HEK293T (cell line): ENCODE results near the gene MYH3.

Source experiments
- CTCF ChIA-PET: fragments of 350-600 bp; formaldehyde crosslinking; extraction: SDS; loops from one replicate; lab custom pipeline; 2021; ENCODE audit warnings: antibody characterized with exemption, inconsistent platforms; lab: Yijun Ruan, JAX
- POLR2A ChIA-PET: fragments of 350-600 bp; formaldehyde crosslinking; extraction: SDS; loops from one replicate; lab custom pipeline; 2020; ENCODE audit warnings: antibody characterized with exemption, inconsistent platforms; lab: Yijun Ruan, JAX
- DNase-seq: peaks from one replicate; pipeline ENCODE4 v3.0.0; 2012; ENCODE audit warnings: mixed read lengths; ENCODE audit errors: extremely low spot score
- ARNT ChIP-seq: fragments of 450-650 bp; IDR thresholded peaks from 2 replicates; pipeline ENCODE4 v1.6.1; 2017; ENCODE audit warnings: mild to moderate bottlenecking
- BHLHE40 ChIP-seq: fragments of 450-650 bp; IDR thresholded peaks from 2 replicates; pipeline ENCODE4 v1.6.1; 2016; ENCODE audit warnings: mild to moderate bottlenecking, moderate library complexity, borderline replicate concordance
- CTBP1 ChIP-seq: fragments of 450-650 bp; IDR thresholded peaks from 2 replicates; pipeline ENCODE4 v1.6.1; 2016; ENCODE audit warnings: borderline replicate concordance
- ELF4 ChIP-seq: fragments of 450-650 bp; IDR thresholded peaks from 2 replicates; pipeline ENCODE4 v1.6.1; 2017; ENCODE audit warnings: antibody characterized with exemption
- FOXA1 ChIP-seq: fragments of 450-650 bp; IDR thresholded peaks from 2 replicates; pipeline ENCODE4 v1.6.1; 2016; ENCODE audit warnings: mild to moderate bottlenecking
- FOXK2 ChIP-seq: fragments of 450-650 bp; IDR thresholded peaks from 2 replicates; pipeline ENCODE4 v1.6.1; 2016; ENCODE audit warnings: mild to moderate bottlenecking
- FOXM1 ChIP-seq: fragments of 450-650 bp; IDR thresholded peaks from 2 replicates; pipeline ENCODE4 v1.6.1; 2017; ENCODE audit warnings: mild to moderate bottlenecking, borderline replicate concordance
- HDGF ChIP-seq: fragments of 450-650 bp; IDR thresholded peaks from 2 replicates; pipeline ENCODE4 v1.6.1; 2017; ENCODE audit warnings: antibody characterized with exemption, borderline replicate concordance
- L3MBTL2 ChIP-seq: fragments of 450-650 bp; conservative IDR thresholded peaks from 2 replicates; pipeline ENCODE4 v1.6.1; 2016; ENCODE audit warnings: mild to moderate bottlenecking
- LEF1 ChIP-seq: fragments of 450-650 bp; IDR thresholded peaks from 2 replicates; pipeline ENCODE4 v1.6.1; 2017; ENCODE audit warnings: mild to moderate bottlenecking, borderline replicate concordance
- NFRKB ChIP-seq: fragments of 450-650 bp; IDR thresholded peaks from 2 replicates; pipeline ENCODE4 v1.6.1; 2016; ENCODE audit warnings: mild to moderate bottlenecking, moderate library complexity
- PKNOX1 ChIP-seq: fragments of 450-650 bp; IDR thresholded peaks from 2 replicates; pipeline ENCODE4 v1.6.1; 2016
- SP1 ChIP-seq: fragments of 450-650 bp; IDR thresholded peaks from 2 replicates; pipeline ENCODE4 v1.6.1; 2017
- SUZ12 ChIP-seq: fragments of 450-650 bp; IDR thresholded peaks from 2 replicates; pipeline ENCODE4 v1.6.1; 2016; ENCODE audit warnings: mild to moderate bottlenecking
- TARDBP ChIP-seq: fragments of 450-650 bp; IDR thresholded peaks from 2 replicates; pipeline ENCODE4 v1.6.1; 2016
- ZNF384 ChIP-seq: fragments of 450-650 bp; IDR thresholded peaks from 2 replicates; pipeline ENCODE4 v1.6.1; 2016

The MYH3 gene

GRCh38 chr17:10608244-10608643, 48.9 kb downstream of the MYH3 start:
- POLR2A ChIA-PET = no interaction called here
- CTCF ChIA-PET = interaction anchor here (1.5 kb wide), 1 partner anchor 9 kb away, joined by 6 read pairs; no protein-coding TSS in a partner anchor

GRCh38 chr17:10606110-10606509, 51.0 kb downstream of the MYH3 start:
- POLR2A ChIA-PET = no interaction called here
- TF ChIP-seq SP1 (no peak), NFRKB (no peak), ZNF384 (no peak), L3MBTL2 (no peak), ELF4 (no peak), ARNT (no peak), FOXM1 (no peak), TARDBP (no peak), FOXK2 (no peak)
- no peak for DNase-seq
- CTCF ChIA-PET = no interaction called here

More at GRCh38 chr17:10608244-10608643, 48.9 kb downstream of the MYH3 start:
- TF ChIP-seq ARNT = no peak
- TF ChIP-seq ELF4 = no peak
- TF ChIP-seq L3MBTL2 = no peak
- no peak for TF ChIP-seq HDGF
- TF ChIP-seq BHLHE40 = no peak
- no peak for TF ChIP-seq FOXA1
- no peak for DNase-seq

- ChIA-PET CTCF (no interaction called here), POLR2A (no interaction called here)
- no peak for DNase-seq
- TF ChIP-seq TARDBP (no peak), HDGF (no peak)
These were observed 51.8 kb downstream of the MYH3 start for GRCh38 chr17:10605221-10605783.

- ChIA-PET CTCF (no interaction called here), POLR2A (no interaction called here)
- DNase-seq = no peak
- TF ChIP-seq FOXA1 (no peak), SP1 (no peak), BHLHE40 (no peak), FOXM1 (no peak), LEF1 (no peak), ELF4 (no peak), L3MBTL2 (no peak)
These were observed 52.6 kb downstream of the MYH3 start for GRCh38 chr17:10604521-10604920.

- no peak for DNase-seq
- ChIA-PET CTCF (interaction anchor here (0.6 to 1.5 kb wide), 2 partner anchors 13 to 23 kb away, joined by 3 to 4 read pairs; no protein-coding TSS in a partner anchor), POLR2A (no interaction called here)
These were observed 53.2 kb downstream of the MYH3 start for GRCh38 chr17:10603931-10604330.

GRCh38 chr17:10600571-10600970, 56.5 kb downstream of the MYH3 start:
- TF ChIP-seq CTBP1 (no peak), LEF1 (no peak), FOXA1 (no peak), SUZ12 (no peak), HDGF (no peak), L3MBTL2 (no peak), NFRKB (no peak), TARDBP (no peak), ARNT (no peak), FOXK2 (no peak), ELF4 (no peak)
- ChIA-PET POLR2A (no interaction called here), CTCF (no interaction called here)
- DNase-seq = no peak

More at GRCh38 chr17:10603931-10604330, 53.2 kb downstream of the MYH3 start:
- no peak for TF ChIP-seq ARNT
- TF ChIP-seq HDGF = no peak
- TF ChIP-seq ZNF384 = no peak
- no peak for TF ChIP-seq NFRKB
- TF ChIP-seq FOXK2 = no peak
- TF ChIP-seq FOXM1 = no peak
- no peak for TF ChIP-seq LEF1
- TF ChIP-seq FOXA1 = no peak
- TF ChIP-seq BHLHE40 = no peak
- TF ChIP-seq L3MBTL2 = no peak
- no peak for TF ChIP-seq SUZ12
- TF ChIP-seq TARDBP = no peak
- no peak for TF ChIP-seq ELF4
- TF ChIP-seq SP1 = no peak
- no peak for TF ChIP-seq PKNOX1

- ChIA-PET POLR2A (no interaction called here), CTCF (no interaction called here)
- DNase-seq = no peak
- TF ChIP-seq ARNT = no peak
- TF ChIP-seq PKNOX1 = no peak
- TF ChIP-seq BHLHE40 = no peak
- TF ChIP-seq ELF4 = no peak
- no peak for TF ChIP-seq TARDBP
- no peak for TF ChIP-seq LEF1
- TF ChIP-seq SP1 = no peak
- no peak for TF ChIP-seq CTBP1
- TF ChIP-seq FOXM1 = no peak
These were observed 58.5 kb downstream of the MYH3 start for GRCh38 chr17:10598621-10599020.
